ENCODE measurements around the gene LRRN4.

The LRRN4 gene

GRCh38 chr20:6060213-6060612 is 6.4 kb upstream of the LRRN4 start:
- no peak for DNase-seq (ENCODE audit: extremely low read depth, insufficient read length)
- TF ChIP-seq CTCF (IDR thresholded peaks at IDR 0.05; ENCODE audit: insufficient read depth, low read length, poor library complexity, severe bottlenecking), result no peak
- Histone ChIP-seq H3K36me3 (ENCODE audit: control insufficient read depth, insufficient read depth, low read length) (no peaks in the 10 kb centered on the region), H3K27me3 (replicated peaks; ENCODE audit: control insufficient read depth, insufficient read depth, low read length) (no peaks in the 10 kb centered on the region), H3K4me3 (replicated peaks; ENCODE audit: low read depth, low read length) (no peak overlapping the region)

GRCh38 chr20:6058684-6059295 is 4.9 kb upstream of the LRRN4 start:
- Histone ChIP-seq H3K27me3 (replicated peaks; ENCODE audit: control insufficient read depth, insufficient read depth, low read length) (no peaks in the 10 kb centered on the region), H3K36me3 (ENCODE audit: control insufficient read depth, insufficient read depth, low read length) (no peaks in the 10 kb centered on the region), H3K4me3 (replicated peaks; ENCODE audit: low read depth, low read length) (no peak overlapping the region)
- no peak for DNase-seq (ENCODE audit: extremely low read depth, insufficient read length)
- no peak for TF ChIP-seq CTCF (IDR thresholded peaks at IDR 0.05; ENCODE audit: insufficient read depth, low read length, poor library complexity, severe bottlenecking)

- H3K27me3 ChIP-seq (replicated peaks; ENCODE audit: control insufficient read depth, insufficient read depth, low read length), result no peaks in the 10 kb centered on the region; the same call in 1 of the 2 replicates
- no peak for DNase-seq (ENCODE audit: extremely low read depth, insufficient read length)
- no peaks in the 10 kb centered on the region for H3K36me3 ChIP-seq (ENCODE audit: control insufficient read depth, insufficient read depth, low read length)
- no peak for TF ChIP-seq CTCF (IDR thresholded peaks at IDR 0.05; ENCODE audit: insufficient read depth, low read length, poor library complexity, severe bottlenecking)
- H3K4me3 ChIP-seq (replicated peaks; ENCODE audit: low read depth, low read length), result no peak overlapping the region
Observed at GRCh38 chr20:6057691-6058090, 3.8 kb upstream of the LRRN4 start.

- H3K36me3 ChIP-seq (ENCODE audit: control insufficient read depth, insufficient read depth, low read length), result no peaks in the 10 kb centered on the region
- H3K4me3 ChIP-seq (replicated peaks; ENCODE audit: low read depth, low read length), result no peak overlapping the region
- TF ChIP-seq CTCF (IDR thresholded peaks at IDR 0.05; ENCODE audit: insufficient read depth, low read length, poor library complexity, severe bottlenecking), result no peak
- H3K27me3 ChIP-seq (replicated peaks; ENCODE audit: control insufficient read depth, insufficient read depth, low read length), result no peaks in the 10 kb centered on the region; the same call in 1 of the 2 replicates
- DNase-seq (ENCODE audit: extremely low read depth, insufficient read length), result no peak
Observed at GRCh38 chr20:6057139-6057538, 3.3 kb upstream of the LRRN4 start.

- no peaks in the 10 kb centered on the region; the same call in 1 of the 2 replicates for H3K27me3 ChIP-seq (replicated peaks; ENCODE audit: control insufficient read depth, insufficient read depth, low read length)
- no peaks in the 10 kb centered on the region for H3K36me3 ChIP-seq (ENCODE audit: control insufficient read depth, insufficient read depth, low read length)
- H3K4me3 ChIP-seq (replicated peaks; ENCODE audit: low read depth, low read length), result no peak overlapping the region
- TF ChIP-seq CTCF (IDR thresholded peaks at IDR 0.05; ENCODE audit: insufficient read depth, low read length, poor library complexity, severe bottlenecking), result no peak
- DNase-seq (ENCODE audit: extremely low read depth, insufficient read length), result no peak
Observed at GRCh38 chr20:6055981-6056569, 2.2 kb upstream of the LRRN4 start.
